ENCODE data around the gene NANP. TPM values are rescaled to one million over a fixed set of nuclear protein-coding genes. Genes with fewer than 3 reads are reported as not detected.

Gene NANP
- total and polyA plus RNA-seq, 2 of the 4 experiments (the other 2 are of a cell fraction), result 4.9 to 7.2 TPM

DNA sequence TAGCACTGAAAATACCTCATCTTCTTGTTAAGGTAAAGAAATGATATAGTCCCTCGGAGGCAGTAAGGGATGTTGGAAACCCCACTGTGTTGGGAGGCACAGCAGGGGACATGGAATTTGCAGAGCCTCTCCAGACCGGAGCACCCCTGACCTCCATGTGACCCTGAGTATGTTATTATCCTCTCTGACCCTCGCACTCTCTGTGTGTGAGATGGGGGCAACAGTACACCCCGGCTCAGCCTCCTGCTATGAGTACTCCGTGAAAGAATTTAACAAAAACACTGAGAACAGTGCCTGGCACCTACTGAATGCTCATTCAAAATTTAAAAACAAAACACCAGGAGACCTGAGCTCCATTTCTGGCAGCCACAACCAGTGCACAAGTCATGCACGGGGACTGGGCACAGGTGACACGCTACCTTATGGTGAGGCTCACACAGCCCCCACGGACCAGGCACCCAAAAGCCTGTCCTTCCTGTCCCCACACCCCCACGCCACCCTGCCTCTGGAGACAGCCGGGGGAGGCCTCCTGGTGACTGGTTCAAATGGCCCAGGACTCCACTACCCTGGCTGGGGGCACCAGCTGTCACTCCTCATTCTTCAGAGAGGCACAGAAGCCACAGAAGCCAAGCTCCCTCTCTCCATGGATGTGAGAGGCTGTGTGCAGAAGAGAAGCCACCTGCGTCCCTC, 44.6 kb downstream of the NANP start:
- Histone ChIP-seq H3K56ac (ENCODE audit: extremely low read depth, insufficient read depth, low read length) (no peak overlapping the region), H3K4me2 (ENCODE audit: low read depth, low read length) (peak overlapping the region; percentile 48; the same call in 1 of the 2 replicates), H2BK20ac (ENCODE audit: low read depth, low read length) (no peak overlapping the region), H3K9ac (ENCODE audit: low read depth, low read length) (no peak overlapping the region), H2BK5ac (ENCODE audit: low read depth, low read length, poor library complexity, severe bottlenecking) (no peak overlapping the region), H3K27ac (ENCODE audit: insufficient read depth, low read length) (no peak overlapping the region), H3K23ac (ENCODE audit: low read depth, low read length) (peak overlapping the region; percentile 34; the same call in 1 of the 2 replicates), H3K9me3 (ENCODE audit: control insufficient read depth, insufficient read depth, low read length) (no peaks in the 10 kb centered on the region), H3K14ac (replicated peaks; ENCODE audit: low read depth, low read length) (no peak overlapping the region), H2AFZ (replicated peaks; ENCODE audit: low read length, poor library complexity) (no peak overlapping the region), H3K79me1 (ENCODE audit: low read depth in 1 of 2, low read length in 2 of 2) (peaks cover 37 to 64% of the 10 kb centered on the region in 2 experiments), H3K4ac (ENCODE audit: low read depth, low read length) (no peak overlapping the region), H3K4me1 (ENCODE audit: control insufficient read depth, insufficient read depth, low read length) (peaks cover 8% of the 10 kb centered on the region), H3K9me1 (ENCODE audit: insufficient read depth, low read length) (peaks cover 13% of the 10 kb centered on the region), H2AK9ac (replicated peaks; ENCODE audit: low read depth, low read length, poor library complexity) (no peak overlapping the region), H3K36me3 (ENCODE audit: control insufficient read depth, insufficient read depth, low read length) (peaks cover 3% of the 10 kb centered on the region; the same call in 1 of the 2 replicates), H3K18ac (ENCODE audit: low read depth, low read length) (no peak overlapping the region), H2BK15ac (ENCODE audit: low read depth, low read length) (no peak overlapping the region), H4K5ac (ENCODE audit: low read depth, low read length) (no peak overlapping the region), H4K20me1 (ENCODE audit: insufficient read depth, low read length) (peaks cover 19% of the 10 kb centered on the region), H2BK120ac (ENCODE audit: low read depth, low read length) (no peak overlapping the region), H4K91ac (ENCODE audit: insufficient read depth, low read depth, low read length) (no peak overlapping the region), H2AK5ac (ENCODE audit: low read depth, low read length) (no peak overlapping the region), H4K8ac (ENCODE audit: low read depth in 2 of 2, low read length in 2 of 2) (no peak overlapping the region), H3K27me3 (ENCODE audit: control insufficient read depth, insufficient read depth, low read length) (no peaks in the 10 kb centered on the region), H3K4me3 (ENCODE audit: insufficient read depth, low read depth, low read length) (no peak overlapping the region)
- intact Hi-C loops (cut with micrococcal nuclease), result no loop called here
- ATAC-seq (ENCODE audit: low read depth) (peak; percentile 75), DNase-seq (no peak)
- ChIA-PET CTCF (no interaction called here), POLR2A (ENCODE audit: unreplicated experiment) (no interaction called here)
- WGBS, 2 experiments (ENCODE audit: extremely low coverage in 2 of 2, insufficient read length in 1 of 2), result 20% methylated on average over 1 of the region's 11 CpGs; no CpG with 5 or more reads in 1 of the 2 experiments
- no peak for TF ChIP-seq FOS (IDR thresholded peaks at IDR 0.05; ENCODE audit: low read depth, low read length)
- TF ChIP-seq, protein P1, sequence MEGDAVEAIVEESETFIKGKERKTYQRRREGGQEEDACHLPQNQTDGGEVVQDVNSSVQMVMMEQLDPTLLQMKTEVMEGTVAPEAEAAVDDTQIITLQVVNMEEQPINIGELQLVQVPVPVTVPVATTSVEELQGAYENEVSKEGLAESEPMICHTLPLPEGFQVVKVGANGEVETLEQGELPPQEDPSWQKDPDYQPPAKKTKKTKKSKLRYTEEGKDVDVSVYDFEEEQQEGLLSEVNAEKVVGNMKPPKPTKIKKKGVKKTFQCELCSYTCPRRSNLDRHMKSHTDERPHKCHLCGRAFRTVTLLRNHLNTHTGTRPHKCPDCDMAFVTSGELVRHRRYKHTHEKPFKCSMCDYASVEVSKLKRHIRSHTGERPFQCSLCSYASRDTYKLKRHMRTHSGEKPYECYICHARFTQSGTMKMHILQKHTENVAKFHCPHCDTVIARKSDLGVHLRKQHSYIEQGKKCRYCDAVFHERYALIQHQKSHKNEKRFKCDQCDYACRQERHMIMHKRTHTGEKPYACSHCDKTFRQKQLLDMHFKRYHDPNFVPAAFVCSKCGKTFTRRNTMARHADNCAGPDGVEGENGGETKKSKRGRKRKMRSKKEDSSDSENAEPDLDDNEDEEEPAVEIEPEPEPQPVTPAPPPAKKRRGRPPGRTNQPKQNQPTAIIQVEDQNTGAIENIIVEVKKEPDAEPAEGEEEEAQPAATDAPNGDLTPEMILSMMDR (conservative IDR thresholded peaks at IDR 0.05; ENCODE audit: low read depth, low read length), result no peak
- dilution Hi-C loops (cut with HindIII; ENCODE audit: low sequenced_read_pairs, unreplicated experiment), result no loop called here
- in situ Hi-C loops (cut with MboI; ENCODE audit: low sequenced_read_pairs), result loop anchor here (25.0 kb wide), 1 partner anchor 592 kb away; the partner anchor contains the start of gene APMAP
- no TSS peak for BruUV-seq (replicated peaks)
